HG02678 (cell line): ENCODE measurements around the gene PCDHGA8.
"Not testable (repeated sequence)": the region's sequence is repeated elsewhere in the genome, so short reads cannot be mapped to it uniquely, and the experiment has no call there.

Source experiments
- ATAC-seq: cut with Tn5 transposase; IDR thresholded peaks from one replicate; pipeline ENCODE4 v1.9.1; 2021; ENCODE audit warnings: mild to moderate bottlenecking, moderate library complexity; ENCODE audit not compliant: unreplicated experiment

PCDHGA8 gene

GRCh38 chr5:141399555-141400258 lies 7.3 kb downstream of the PCDHGA8 start:
- no peak for ATAC-seq

GRCh38 chr5:141402553-141403243 lies 10.3 kb downstream of the PCDHGA8 start, which contains the start of gene PCDHGA9:
Gene PCDHGA9 (plus strand): TSS chr5:141402778. CDS start chr5:141402953, 175 bp downstream.
- no peak for ATAC-seq

GRCh38 chr5:141403387-141403786 lies 11.0 kb downstream of the PCDHGA8 start:
- no peak for ATAC-seq

- peak; percentile 78 for ATAC-seq
Measured at GRCh38 chr5:141407790-141408505, 15.5 kb downstream of the PCDHGA8 start, which contains the start of gene PCDHGB6. Gene PCDHGB6 (plus strand): TSS chr5:141408021. CDS start chr5:141408203, 182 bp downstream.

- no peak for ATAC-seq
Measured at GRCh38 chr5:141409598-141410306, 17.3 kb downstream of the PCDHGA8 start.

GRCh38 chr5:141411575-141411974 lies 19.1 kb downstream of the PCDHGA8 start:
- no peak for ATAC-seq

- peak; percentile 75 for ATAC-seq
Measured at GRCh38 chr5:141412854-141413539, 20.6 kb downstream of the PCDHGA8 start, which contains the start of gene PCDHGA10. Gene PCDHGA10 (plus strand): TSS chr5:141412987. CDS start chr5:141413176, 189 bp downstream.

- no peak for ATAC-seq
Measured at GRCh38 chr5:141413540-141414069, 21.2 kb downstream of the PCDHGA8 start.

- not testable (repeated sequence) for ATAC-seq
Measured at GRCh38 chr5:141414548-141415274, 22.3 kb downstream of the PCDHGA8 start.

GRCh38 chr5:141415275-141415618 lies 22.8 kb downstream of the PCDHGA8 start:
- ATAC-seq = not testable (repeated sequence)

- ATAC-seq = peak; percentile 73
Measured at GRCh38 chr5:141417494-141418172, 25.2 kb downstream of the PCDHGA8 start, which contains the start of gene PCDHGB7. Gene PCDHGB7 (plus strand): TSS chr5:141417677. CDS start chr5:141417860, 183 bp downstream.

- no peak for ATAC-seq
Measured at GRCh38 chr5:141419074-141419880, 26.8 kb downstream of the PCDHGA8 start.

- peak; percentile 36 for ATAC-seq
Measured at GRCh38 chr5:141420855-141421488, 28.5 kb downstream of the PCDHGA8 start, which contains the start of gene PCDHGA11. Gene PCDHGA11 (plus strand): TSS chr5:141421051. CDS start chr5:141421228, 177 bp downstream.

GRCh38 chr5:141421489-141421855 lies 29.0 kb downstream of the PCDHGA8 start:
- ATAC-seq = no peak

GRCh38 chr5:141422742-141423291 lies 30.4 kb downstream of the PCDHGA8 start:
- ATAC-seq = no peak

GRCh38 chr5:141427783-141428426 lies 35.5 kb downstream of the PCDHGA8 start:
- ATAC-seq = no peak
